Hematopoietic multipotent progenitor cell (in vitro differentiated cells): Measurements from ENCODE around the gene MAGEA6. TPM values are rescaled to one million over a fixed set of nuclear protein-coding genes. Genes with fewer than 3 reads are reported as not detected.
"Not testable (repeated sequence)": the region's sequence is repeated elsewhere in the genome, so short reads cannot be mapped to it uniquely, and the experiment has no call there.

Source experiments
- DNase-seq, 3 donors: peaks; one replicate each; pipeline ENCODE4 v3.0.0-alpha.2; 2011 to 2015; ENCODE audit warnings: low read depth in 2 of 3, low spot score in 2 of 3
- total RNA-seq: library from RNA; depleted of rRNA; stranded (reverse); fragments of >200 nt; gene quantifications from one replicate; pipeline ENCODE4 v1.2.3, GENCODE V29; 2012

The MAGEA6 gene
- total RNA-seq, 1 donor: not detected

GRCh38 chrX:152734143-152734858 is 35.2 kb downstream of the MAGEA6 start:
- not testable (repeated sequence) for DNase-seq

GRCh38 chrX:152733261-152733975 is 36.1 kb downstream of the MAGEA6 start, which contains the start of the genes CSAG1 and MAGEA12:
Gene CSAG1 (minus strand): TSS chrX:152733721. CDS start chrX:152732460, 1,261 bp downstream.
Gene MAGEA12 (plus strand): TSS chrX:152733757. CDS start chrX:152736162, 2,405 bp downstream.
- DNase-seq: no peak

GRCh38 chrX:152725409-152725808 is 44.1 kb downstream of the MAGEA6 start:
- DNase-seq: no peak

Other genes with a start within 250 kb of the MAGEA6 start
- gene GABRQ, start 131.8 kb downstream of the MAGEA6 start, total RNA-seq: under 0.01 TPM
- not detected for gene MAGEA3, start 70.9 kb downstream of the MAGEA6 start, total RNA-seq
- gene CSAG2, start 60.4 kb downstream of the MAGEA6 start, total RNA-seq: not detected
- not detected for gene MAGEA2B, start 55.1 kb downstream of the MAGEA6 start, total RNA-seq
- gene CSAG1, start 36.0 kb downstream of the MAGEA6 start, total RNA-seq: not detected
- gene MAGEA12, start 35.9 kb downstream of the MAGEA6 start, total RNA-seq: not detected
- gene MAGEA2, start 15.8 kb downstream of the MAGEA6 start, total RNA-seq: not detected
- gene CSAG3, start 10.5 kb downstream of the MAGEA6 start, total RNA-seq: not detected
- 5.4 TPM for gene CETN2, start 61.1 kb upstream of the MAGEA6 start, total RNA-seq
- gene NSDHL, start 61.4 kb upstream of the MAGEA6 start, total RNA-seq: 11.6 TPM
- 20.5 TPM for gene ZNF185, start 128.4 kb upstream of the MAGEA6 start, total RNA-seq
- gene PNMA5, start 224.4 kb upstream of the MAGEA6 start, total RNA-seq: not detected